Measurements from ENCODE around the gene NPM1.
"Not testable (repeated sequence)": the region's sequence is repeated elsewhere in the genome, so short reads cannot be mapped to it uniquely, and the experiment has no call there.

The NPM1 gene

GRCh38 chr5:171387345-171387969 lies at the start of gene NPM1:
TSS of gene NPM1 (plus strand) at chr5:171387849. CDS start at chr5:171387949, 100 bp downstream.
- peak; percentile 98 for DNase-seq (ENCODE audit: low read depth)

- DNase-seq (ENCODE audit: low read depth): no peak
Observed at GRCh38 chr5:171340042-171340441, 47.6 kb upstream of the NPM1 start.

GRCh38 chr5:171340491-171340890 lies 47.2 kb upstream of the NPM1 start:
- DNase-seq (ENCODE audit: low read depth): no peak

GRCh38 chr5:171342362-171343111 lies 45.1 kb upstream of the NPM1 start:
- DNase-seq (ENCODE audit: low read depth): peak; percentile 50

GRCh38 chr5:171344936-171345608 lies 42.6 kb upstream of the NPM1 start:
- no peak for DNase-seq (ENCODE audit: low read depth)

GRCh38 chr5:171351536-171352073 lies 36.0 kb upstream of the NPM1 start:
- no peak for DNase-seq (ENCODE audit: low read depth)

GRCh38 chr5:171355302-171355724 lies 32.3 kb upstream of the NPM1 start:
- DNase-seq (ENCODE audit: low read depth): no peak

GRCh38 chr5:171357843-171358242 lies 29.8 kb upstream of the NPM1 start:
- no peak for DNase-seq (ENCODE audit: low read depth)

GRCh38 chr5:171361151-171361550 lies 26.5 kb upstream of the NPM1 start:
- not testable (repeated sequence) for DNase-seq (ENCODE audit: low read depth)

GRCh38 chr5:171363249-171363648 lies 24.4 kb upstream of the NPM1 start:
- not testable (repeated sequence) for DNase-seq (ENCODE audit: low read depth)

GRCh38 chr5:171363846-171364245 lies 23.8 kb upstream of the NPM1 start:
- DNase-seq (ENCODE audit: low read depth): no peak

GRCh38 chr5:171365351-171365750 lies 22.3 kb upstream of the NPM1 start:
- DNase-seq (ENCODE audit: low read depth): no peak

GRCh38 chr5:171366645-171367044 lies 21.0 kb upstream of the NPM1 start:
- DNase-seq (ENCODE audit: low read depth): no peak

- DNase-seq (ENCODE audit: low read depth): no peak
Observed at GRCh38 chr5:171367424-171368370, 20.0 kb upstream of the NPM1 start.

- no peak for DNase-seq (ENCODE audit: low read depth)
Observed at GRCh38 chr5:171369056-171369455, 18.6 kb upstream of the NPM1 start.

- DNase-seq (ENCODE audit: low read depth): no peak
Observed at GRCh38 chr5:171369898-171370297, 17.8 kb upstream of the NPM1 start.

GRCh38 chr5:171370881-171371280 lies 16.8 kb upstream of the NPM1 start:
- DNase-seq (ENCODE audit: low read depth): not testable (repeated sequence)

GRCh38 chr5:171371326-171371725 lies 16.3 kb upstream of the NPM1 start:
- no peak for DNase-seq (ENCODE audit: low read depth)

GRCh38 chr5:171379961-171380360 lies 7.7 kb upstream of the NPM1 start:
- DNase-seq (ENCODE audit: low read depth): no peak

GRCh38 chr5:171384416-171384815 lies 3.2 kb upstream of the NPM1 start:
- DNase-seq (ENCODE audit: low read depth): not testable (repeated sequence)

GRCh38 chr5:171384999-171385398 lies 2.6 kb upstream of the NPM1 start:
- not testable (repeated sequence) for DNase-seq (ENCODE audit: low read depth)

All from fibroblast of gingiva (primary cell).